Neural cell (in vitro differentiated cells): ENCODE measurements around the gene ZNF658. TPM values are rescaled to one million over a fixed set of nuclear protein-coding genes. Genes with fewer than 3 reads are reported as not detected.

Experiments
- polyA plus RNA-seq: library from polyadenylated mRNA; depleted of rRNA; stranded (reverse); fragments of >200 nt; gene quantifications from 2 replicates; pipeline ENCODE4 v1.2.3, GENCODE V29; 2014
- small RNA-seq, 3 experiments: library from RNA; depleted of rRNA; stranded (forward); fragments of <200 nt; gene quantifications; one replicate each; pipeline ENCODE3, GENCODE V24; 2012

ZNF658 gene
- polyA plus RNA-seq, 1 donor from 2014 or later = 6.3 TPM

Small RNA genes lying within 50 kb of the gene (small RNA-seq; reads per million reads assigned to genes)
- gene AL353770.2 = 0 reads per million in 3 experiments

Other genes with a start within 250 kb of the ZNF658 start
- gene SPATA31A3, start 91.8 kb downstream of the ZNF658 start, polyA plus RNA-seq = not detected in 2 replicates